Measurements from ENCODE around the gene UACA. TPM values are rescaled to one million over a fixed set of nuclear protein-coding genes. Genes with fewer than 3 reads are reported as not detected.

Gene UACA
- polyA plus RNA-seq, 12 donors: 115 to 219 (median 154) TPM; not detected in 1

Other genes with a start within 250 kb of the UACA start
- 10 to 100 TPM in 9 of 12 donors, 1 to 10 TPM in 2, not detected in 1; 9.1 to 21.1 (median 13.6) TPM for gene LARP6, start 90.6 kb upstream of the UACA start, polyA plus RNA-seq (ENCODE audit: insufficient read length in 12 of 12)
- 1 to 10 TPM in 10 of 12 donors, not detected in 2; 2.3 to 5.5 (median 3.1) TPM for gene THAP10, start 128.9 kb upstream of the UACA start, polyA plus RNA-seq (ENCODE audit: insufficient read length in 12 of 12)
- 10 to 100 TPM in 2 of 12 donors, 1 to 10 TPM in 8, not detected in 2; 4.9 to 10.5 (median 7.0) TPM for gene LRRC49, start 129.3 kb upstream of the UACA start, polyA plus RNA-seq (ENCODE audit: insufficient read length in 12 of 12)

All from muscle of arm (tissue), 12 donors.